Measurements from ENCODE around the gene NEAT1. TPM values are rescaled to one million over a fixed set of nuclear protein-coding genes. Genes with fewer than 3 reads are reported as not detected.

NEAT1 gene
- total RNA-seq, 2 donors from 2014 or later, result 110 to 1,326 TPM

MicroRNA genes within 50 kb of the gene (microRNA counts, 767-probe panel; counts per million panel counts)
- microRNA hsa-miR-612, result 2,588 to 2,626 counts per million in 2 donors

Small RNAs within 50 kb of the gene (small RNA-seq; reads per million reads assigned to genes)
- 0 reads per million in 2 donors for gene RF01684

Other genes with a start within 250 kb of the NEAT1 start
- gene CAPN1, start 240.9 kb upstream of the NEAT1 start, total RNA-seq, result 100 to 1,000 TPM; 215 to 374 TPM
- 10 to 100 TPM; 21.6 to 25.9 TPM for gene POLA2, start 160.8 kb upstream of the NEAT1 start, total RNA-seq
- gene CDC42EP2, start 107.9 kb upstream of the NEAT1 start, total RNA-seq, result 1 to 10 TPM; 7.7 to 8.7 TPM
- gene DPF2, start 88.9 kb upstream of the NEAT1 start, total RNA-seq, result 10 to 100 TPM; 39.3 to 74.1 TPM
- 1 to 10 TPM in 1 of 2 donors, under 1 TPM in 1; 0.27 to 4.7 TPM for gene TIGD3, start 68.0 kb upstream of the NEAT1 start, total RNA-seq
- gene SLC25A45, start 40.2 kb upstream of the NEAT1 start, total RNA-seq, result 10 to 100 TPM; 11.7 to 13.3 TPM
- gene FRMD8, start 36.2 kb upstream of the NEAT1 start, total RNA-seq, result 100 to 1,000 TPM in 1 of 2 donors, 10 to 100 TPM in 1; 36.1 to 106 TPM
- 1,000 to 10,000 TPM; 5,964 to 9,097 TPM for gene MALAT1, start 76.2 kb downstream of the NEAT1 start, total RNA-seq
- 100 to 1,000 TPM; 125 to 177 TPM for gene SCYL1, start 102.3 kb downstream of the NEAT1 start, total RNA-seq
- 100 to 1,000 TPM; 220 to 234 TPM for gene LTBP3, start 135.6 kb downstream of the NEAT1 start, total RNA-seq
- gene ZNRD2, start 147.7 kb downstream of the NEAT1 start, total RNA-seq, result 10 to 100 TPM; 72.8 to 98.1 TPM
- 10 to 100 TPM; 68.6 to 92.6 TPM for gene FAM89B, start 149.7 kb downstream of the NEAT1 start, total RNA-seq
- gene EHBP1L1, start 153.3 kb downstream of the NEAT1 start, total RNA-seq, result 10 to 100 TPM; 68.2 to 98.7 TPM
- gene KCNK7, start 173.0 kb downstream of the NEAT1 start, total RNA-seq, result under 1 TPM in 1 of 2 donors, not detected in 1; 0.74 TPM
- gene MAP3K11, start 191.4 kb downstream of the NEAT1 start, total RNA-seq, result 10 to 100 TPM; 42.7 to 67.9 TPM
- 10 to 100 TPM; 32.0 to 67.9 TPM for gene PCNX3, start 193.0 kb downstream of the NEAT1 start, total RNA-seq
- 10 to 100 TPM; 38.2 to 45.2 TPM for gene SIPA1, start 215.3 kb downstream of the NEAT1 start, total RNA-seq
- 10 to 100 TPM; 51.8 to 98.4 TPM for gene RELA, start 240.1 kb downstream of the NEAT1 start, total RNA-seq